MCF 10A (cell line): ENCODE results near the gene GAL3ST3. TPM values are rescaled to one million over a fixed set of nuclear protein-coding genes. Genes with fewer than 3 reads are reported as not detected.

ENCODE experiments used
- BruUV-seq: library from RNA; stranded (reverse); fragments of 400-500 nt; replicated peaks from 2 replicates; lab custom pipeline; 2021; lab: Mats Ljungman, UMichigan
- CTCF ChIA-PET: fragments of 300-600 bp; sonication (Branson Sonifier 250); formaldehyde crosslinking; extraction: SDS; loops from one replicate; lab custom pipeline; 2021; ENCODE audit warnings: antibody characterized with exemption, inconsistent platforms; lab: Yijun Ruan, JAX
- POLR2A ChIA-PET: fragments of 300-600, 350-650 bp; sonication (Branson Sonifier 250); formaldehyde crosslinking; extraction: SDS; loops from one replicate; lab custom pipeline; 2020; ENCODE audit warnings: antibody characterized with exemption, inconsistent platforms; lab: Yijun Ruan, JAX
- DNase-seq: peaks from one replicate; pipeline ENCODE4 v3.0.0-alpha.2; 2018; ENCODE audit not compliant: unreplicated experiment
- H3K27ac Mint-ChIP-seq: one replicate; pipeline ENCODE4 v1.8.0; 2022; ENCODE audit warnings: mild to moderate bottlenecking, low read depth, mixed read lengths; ENCODE audit not compliant: unreplicated experiment
- H3K27me3 Mint-ChIP-seq: one replicate; pipeline ENCODE4 v1.8.0; 2022; ENCODE audit warnings: mixed read lengths; ENCODE audit not compliant: insufficient read depth, unreplicated experiment
- H3K36me3 Mint-ChIP-seq: one replicate; pipeline ENCODE4 v1.8.0; 2022; ENCODE audit warnings: mild to moderate bottlenecking, moderate library complexity, mixed read lengths; ENCODE audit not compliant: insufficient read depth, unreplicated experiment
- H3K4me1 Mint-ChIP-seq: one replicate; pipeline ENCODE4 v1.8.0; 2022; ENCODE audit warnings: mixed read lengths; ENCODE audit not compliant: insufficient read depth, unreplicated experiment
- H3K4me3 Mint-ChIP-seq: one replicate; pipeline ENCODE4 v1.8.0; 2022; ENCODE audit warnings: mild to moderate bottlenecking, moderate library complexity, mixed read lengths; ENCODE audit not compliant: unreplicated experiment
- H3K9me3 Mint-ChIP-seq: one replicate; pipeline ENCODE4 v1.8.0; 2022; ENCODE audit warnings: mixed read lengths; ENCODE audit not compliant: unreplicated experiment
- intact Hi-C: fragments of 100-400 bp; cut with micrococcal nuclease; formaldehyde crosslinking; loops from 2 replicates; pipeline ENCODE4 v1.14.1; 2022
- total RNA-seq: library from RNA; stranded (reverse); gene quantifications from 2 replicates; pipeline ENCODE4 v1.2.3, GENCODE V29; 2022
- TF ChIP-seq, protein P1 (sequence below): fragments of 200-600 bp; IDR thresholded peaks from one replicate; pipeline ENCODE4 v1.8.0; 2022; ENCODE audit warnings: antibody characterized with exemption, mild to moderate bottlenecking; ENCODE audit not compliant: unreplicated experiment

The GAL3ST3 gene
- total RNA-seq, 1 experiment from 2014 or later: not detected

GRCh38 chr11:66046901-66047300, 2.1 kb downstream of the GAL3ST3 start:
- Mint-ChIP-seq H3K36me3 (no peaks in the 10 kb centered on the region), H3K4me3 (no peak overlapping the region), H3K27me3 (no peaks in the 10 kb centered on the region), H3K9me3 (no peaks in the 10 kb centered on the region), H3K27ac (no peak overlapping the region), H3K4me1 (peaks cover 5% of the 10 kb centered on the region)
- BruUV-seq: no TSS peak
- CTCF ChIA-PET: interaction anchor here (0.6 to 1.5 kb wide), 5 partner anchors 11 to 735 kb away, joined by 3 to 5 read pairs (median 3); partner anchors contain the start of gene BANF1
- TF ChIP-seq, protein P1, sequence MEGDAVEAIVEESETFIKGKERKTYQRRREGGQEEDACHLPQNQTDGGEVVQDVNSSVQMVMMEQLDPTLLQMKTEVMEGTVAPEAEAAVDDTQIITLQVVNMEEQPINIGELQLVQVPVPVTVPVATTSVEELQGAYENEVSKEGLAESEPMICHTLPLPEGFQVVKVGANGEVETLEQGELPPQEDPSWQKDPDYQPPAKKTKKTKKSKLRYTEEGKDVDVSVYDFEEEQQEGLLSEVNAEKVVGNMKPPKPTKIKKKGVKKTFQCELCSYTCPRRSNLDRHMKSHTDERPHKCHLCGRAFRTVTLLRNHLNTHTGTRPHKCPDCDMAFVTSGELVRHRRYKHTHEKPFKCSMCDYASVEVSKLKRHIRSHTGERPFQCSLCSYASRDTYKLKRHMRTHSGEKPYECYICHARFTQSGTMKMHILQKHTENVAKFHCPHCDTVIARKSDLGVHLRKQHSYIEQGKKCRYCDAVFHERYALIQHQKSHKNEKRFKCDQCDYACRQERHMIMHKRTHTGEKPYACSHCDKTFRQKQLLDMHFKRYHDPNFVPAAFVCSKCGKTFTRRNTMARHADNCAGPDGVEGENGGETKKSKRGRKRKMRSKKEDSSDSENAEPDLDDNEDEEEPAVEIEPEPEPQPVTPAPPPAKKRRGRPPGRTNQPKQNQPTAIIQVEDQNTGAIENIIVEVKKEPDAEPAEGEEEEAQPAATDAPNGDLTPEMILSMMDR: no peak
- POLR2A ChIA-PET: no interaction called here
- intact Hi-C loops: no loop called here
- no peak for DNase-seq

- H3K27ac Mint-ChIP-seq: no peak overlapping the region
- no TSS peak for BruUV-seq
- CTCF ChIA-PET: interaction anchor here (0.5 to 3.0 kb wide), 31 partner anchors 9 to 1724 kb away, joined by 3 to 32 read pairs (median 4); partner anchors contain the start of genes BANF1, CATSPER1, CST6 and EIF1AD
- no peaks in the 10 kb centered on the region for H3K4me1 Mint-ChIP-seq
- H3K27me3 Mint-ChIP-seq: no peaks in the 10 kb centered on the region
- H3K9me3 Mint-ChIP-seq: no peaks in the 10 kb centered on the region
- POLR2A ChIA-PET: interaction anchor here (0.8 to 1.5 kb wide), 4 partner anchors 43 to 280 kb away, joined by 3 to 6 read pairs (median 6); partner anchors contain the start of genes BANF1, EIF1AD and MUS81
- TF ChIP-seq, protein P1: peak; percentile 86
- no peak overlapping the region for H3K4me3 Mint-ChIP-seq
- H3K36me3 Mint-ChIP-seq: no peaks in the 10 kb centered on the region
- intact Hi-C loops: no loop called here
- DNase-seq: peak; percentile 78
These were observed 3.8 kb downstream of the GAL3ST3 start for GRCh38 chr11:66045177-66045639.

GRCh38 chr11:66044757-66045156, 4.2 kb downstream of the GAL3ST3 start:
- Mint-ChIP-seq H3K36me3 (no peaks in the 10 kb centered on the region), H3K4me1 (no peaks in the 10 kb centered on the region), H3K27me3 (no peaks in the 10 kb centered on the region), H3K9me3 (no peaks in the 10 kb centered on the region), H3K27ac (no peak overlapping the region), H3K4me3 (no peak overlapping the region)
- intact Hi-C loops: no loop called here
- POLR2A ChIA-PET: interaction anchor here (0.6 to 1.5 kb wide), 5 partner anchors 42 to 184 kb away, joined by 3 to 6 read pairs (median 6); partner anchors contain the start of genes BANF1, EIF1AD, FOSL1 and MUS81
- no peak for DNase-seq
- no TSS peak for BruUV-seq
- TF ChIP-seq, protein P1: no peak
- CTCF ChIA-PET: interaction anchor here (0.6 to 3.0 kb wide), 27 partner anchors 9 to 1033 kb away, joined by 3 to 32 read pairs (median 4); partner anchors contain the start of genes BANF1, CATSPER1, CST6 and EIF1AD

DNA sequence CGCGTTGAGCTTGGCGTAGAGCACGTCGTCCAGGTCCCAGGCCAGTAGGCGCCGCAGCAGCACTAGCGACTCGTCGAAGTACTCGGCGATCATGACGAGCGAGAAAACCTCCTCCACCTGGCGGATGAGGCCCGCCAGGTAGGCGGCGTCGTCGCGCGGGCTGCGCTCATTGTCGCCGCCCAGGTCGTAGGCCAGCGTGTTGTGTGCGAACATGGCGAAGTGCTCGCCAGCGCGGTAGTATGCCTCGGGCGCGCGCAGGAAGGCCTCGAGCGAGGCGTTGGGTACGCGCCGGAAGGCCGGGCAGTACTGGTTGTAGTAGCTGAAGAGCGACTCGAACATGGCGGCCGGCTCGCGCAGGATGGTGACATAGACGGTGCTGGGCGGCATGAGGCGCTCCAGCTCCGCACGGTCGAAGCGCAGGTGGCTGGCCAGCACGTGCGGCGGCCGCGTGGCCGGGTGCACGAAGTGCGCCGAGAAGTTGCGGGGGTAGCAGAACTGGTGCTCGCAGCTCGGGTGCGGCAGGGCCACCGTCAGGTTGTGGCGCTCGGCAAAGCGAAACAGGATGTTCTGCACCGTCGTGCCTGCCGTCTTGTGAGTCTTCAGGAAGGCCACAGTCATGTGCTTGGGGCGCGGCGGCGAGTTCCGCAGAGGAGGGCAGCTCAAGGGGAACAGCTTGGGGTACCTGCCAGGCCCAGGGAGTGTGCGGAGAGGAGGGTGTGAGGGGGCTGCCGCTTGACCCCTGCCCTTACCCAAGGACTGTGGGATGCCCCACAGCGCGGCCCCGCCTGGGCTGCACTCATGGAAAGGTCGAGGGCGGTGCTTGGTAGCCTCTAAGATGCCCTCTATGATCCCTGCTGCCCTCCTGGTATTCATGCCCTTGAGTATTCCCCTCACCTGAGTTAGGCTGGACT, 5.7 kb downstream of the GAL3ST3 start:
- no peaks in the 10 kb centered on the region for H3K4me1 Mint-ChIP-seq
- H3K36me3 Mint-ChIP-seq: no peaks in the 10 kb centered on the region
- CTCF ChIA-PET: interaction anchor here (1.2 to 3.0 kb wide), 5 partner anchors 7 to 32 kb away, joined by 3 to 32 read pairs (median 5); partner anchors contain the start of genes CATSPER1 and CST6
- no TSS peak for BruUV-seq
- H3K27ac Mint-ChIP-seq: no peak overlapping the region
- DNase-seq: no peak
- H3K27me3 Mint-ChIP-seq: no peaks in the 10 kb centered on the region
- intact Hi-C loops: no loop called here
- POLR2A ChIA-PET: no interaction called here
- no peak overlapping the region for H3K4me3 Mint-ChIP-seq
- TF ChIP-seq, protein P1: no peak
- no peaks in the 10 kb centered on the region for H3K9me3 Mint-ChIP-seq
